Measurements from ENCODE around the gene RIMKLA. TPM values are rescaled to one million over a fixed set of nuclear protein-coding genes. Genes with fewer than 3 reads are reported as not detected.

RIMKLA gene
- total and polyA plus RNA-seq, 2 of the 13 experiments (the other 11 are each of a cell fraction or from before 2014, with no cell fraction given): 2.5 to 3.8 TPM

DNA sequence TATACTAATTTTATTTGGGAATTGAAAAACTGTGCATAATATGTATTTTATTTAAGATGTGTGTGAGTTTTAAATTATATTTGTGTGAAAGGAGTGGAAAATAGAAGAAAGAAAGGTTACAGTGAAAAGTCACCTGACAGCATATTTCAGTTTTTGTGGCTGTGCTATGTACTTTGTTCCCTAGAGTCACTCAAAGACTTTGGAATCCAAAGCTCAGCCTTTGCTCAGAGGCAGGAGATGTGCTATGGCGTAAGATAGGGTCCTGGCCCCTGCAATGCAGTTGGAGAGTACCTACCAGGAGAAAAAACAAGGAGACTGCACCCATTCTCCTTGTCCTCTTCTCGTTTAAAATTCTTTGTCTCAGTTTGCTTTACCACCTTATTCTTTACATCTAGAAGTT, 85.4 kb downstream of the RIMKLA start (continued):
- TF ChIP-seq ZNF549 (CRISPR knock-in tag; IDR thresholded peaks at IDR 0.05) (no peak), ZNF749 (CRISPR knock-in tag; IDR thresholded peaks at IDR 0.05; ENCODE audit: borderline replicate concordance) (no peak), HMGA1 (CRISPR knock-in tag; conservative IDR thresholded peaks at IDR 0.05) (no peak), HDAC1 (CRISPR knock-in tag; IDR thresholded peaks at IDR 0.05) (no peak), SRF (IDR thresholded peaks at IDR 0.05; ENCODE audit: low read depth, low read length) (no peak), ZNF83 (CRISPR knock-in tag; IDR thresholded peaks at IDR 0.05; ENCODE audit: borderline replicate concordance) (no peak), CEBPB (IDR thresholded peaks at IDR 0.05; ENCODE audit: borderline replicate concordance, low read depth, low read length) (peak; percentile 75; the same call in 1 of the 2 replicates), HNF4G (IDR thresholded peaks at IDR 0.05; ENCODE audit: borderline replicate concordance, low read depth, low read length) (peak; percentile 84), HNF4G (CRISPR knock-in tag; IDR thresholded peaks at IDR 0.05; ENCODE audit: borderline replicate concordance, low read depth) (no peak), BHLHE40 (IDR thresholded peaks at IDR 0.05; ENCODE audit: low read length) (no peak), ZNF737 (CRISPR knock-in tag; IDR thresholded peaks at IDR 0.05; ENCODE audit: borderline replicate concordance) (no peak), KDM2A (CRISPR knock-in tag; IDR thresholded peaks at IDR 0.05; ENCODE audit: borderline replicate concordance, low read depth) (no peak), ISX (CRISPR knock-in tag; conservative IDR thresholded peaks at IDR 0.05) (no peak), ZNF761 (CRISPR knock-in tag; conservative IDR thresholded peaks at IDR 0.05) (no peak), THAP11 (CRISPR knock-in tag; IDR thresholded peaks at IDR 0.05) (peak; percentile 24; the same call in 1 of the 2 replicates)
- TF ChIP-seq, protein P1, sequence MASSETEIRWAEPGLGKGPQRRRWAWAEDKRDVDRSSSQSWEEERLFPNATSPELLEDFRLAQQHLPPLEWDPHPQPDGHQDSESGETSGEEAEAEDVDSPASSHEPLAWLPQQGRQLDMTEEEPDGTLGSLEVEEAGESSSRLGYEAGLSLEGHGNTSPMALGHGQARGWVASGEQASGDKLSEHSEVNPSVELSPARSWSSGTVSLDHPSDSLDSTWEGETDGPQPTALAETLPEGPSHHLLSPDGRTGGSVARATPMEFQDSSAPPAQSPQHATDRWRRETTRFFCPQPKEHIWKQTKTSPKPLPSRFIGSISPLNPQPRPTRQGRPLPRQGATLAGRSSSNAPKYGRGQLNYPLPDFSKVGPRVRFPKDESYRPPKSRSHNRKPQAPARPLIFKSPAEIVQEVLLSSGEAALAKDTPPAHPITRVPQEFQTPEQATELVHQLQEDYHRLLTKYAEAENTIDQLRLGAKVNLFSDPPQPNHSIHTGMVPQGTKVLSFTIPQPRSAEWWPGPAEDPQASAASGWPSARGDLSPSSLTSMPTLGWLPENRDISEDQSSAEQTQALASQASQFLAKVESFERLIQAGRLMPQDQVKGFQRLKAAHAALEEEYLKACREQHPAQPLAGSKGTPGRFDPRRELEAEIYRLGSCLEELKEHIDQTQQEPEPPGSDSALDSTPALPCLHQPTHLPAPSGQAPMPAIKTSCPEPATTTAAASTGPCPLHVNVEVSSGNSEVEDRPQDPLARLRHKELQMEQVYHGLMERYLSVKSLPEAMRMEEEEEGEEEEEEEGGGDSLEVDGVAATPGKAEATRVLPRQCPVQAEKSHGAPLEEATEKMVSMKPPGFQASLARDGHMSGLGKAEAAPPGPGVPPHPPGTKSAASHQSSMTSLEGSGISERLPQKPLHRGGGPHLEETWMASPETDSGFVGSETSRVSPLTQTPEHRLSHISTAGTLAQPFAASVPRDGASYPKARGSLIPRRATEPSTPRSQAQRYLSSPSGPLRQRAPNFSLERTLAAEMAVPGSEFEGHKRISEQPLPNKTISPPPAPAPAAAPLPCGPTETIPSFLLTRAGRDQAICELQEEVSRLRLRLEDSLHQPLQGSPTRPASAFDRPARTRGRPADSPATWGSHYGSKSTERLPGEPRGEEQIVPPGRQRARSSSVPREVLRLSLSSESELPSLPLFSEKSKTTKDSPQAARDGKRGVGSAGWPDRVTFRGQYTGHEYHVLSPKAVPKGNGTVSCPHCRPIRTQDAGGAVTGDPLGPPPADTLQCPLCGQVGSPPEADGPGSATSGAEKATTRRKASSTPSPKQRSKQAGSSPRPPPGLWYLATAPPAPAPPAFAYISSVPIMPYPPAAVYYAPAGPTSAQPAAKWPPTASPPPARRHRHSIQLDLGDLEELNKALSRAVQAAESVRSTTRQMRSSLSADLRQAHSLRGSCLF (CRISPR knock-in tag; IDR thresholded peaks at IDR 0.05; ENCODE audit: borderline replicate concordance): no peak
- TF ChIP-seq, protein P2, sequence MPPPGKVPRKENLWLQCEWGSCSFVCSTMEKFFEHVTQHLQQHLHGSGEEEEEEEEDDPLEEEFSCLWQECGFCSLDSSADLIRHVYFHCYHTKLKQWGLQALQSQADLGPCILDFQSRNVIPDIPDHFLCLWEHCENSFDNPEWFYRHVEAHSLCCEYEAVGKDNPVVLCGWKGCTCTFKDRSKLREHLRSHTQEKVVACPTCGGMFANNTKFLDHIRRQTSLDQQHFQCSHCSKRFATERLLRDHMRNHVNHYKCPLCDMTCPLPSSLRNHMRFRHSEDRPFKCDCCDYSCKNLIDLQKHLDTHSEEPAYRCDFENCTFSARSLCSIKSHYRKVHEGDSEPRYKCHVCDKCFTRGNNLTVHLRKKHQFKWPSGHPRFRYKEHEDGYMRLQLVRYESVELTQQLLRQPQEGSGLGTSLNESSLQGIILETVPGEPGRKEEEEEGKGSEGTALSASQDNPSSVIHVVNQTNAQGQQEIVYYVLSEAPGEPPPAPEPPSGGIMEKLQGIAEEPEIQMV (CRISPR knock-in tag; IDR thresholded peaks at IDR 0.05; ENCODE audit: low read depth): no peak
- TF ChIP-seq, protein P3, sequence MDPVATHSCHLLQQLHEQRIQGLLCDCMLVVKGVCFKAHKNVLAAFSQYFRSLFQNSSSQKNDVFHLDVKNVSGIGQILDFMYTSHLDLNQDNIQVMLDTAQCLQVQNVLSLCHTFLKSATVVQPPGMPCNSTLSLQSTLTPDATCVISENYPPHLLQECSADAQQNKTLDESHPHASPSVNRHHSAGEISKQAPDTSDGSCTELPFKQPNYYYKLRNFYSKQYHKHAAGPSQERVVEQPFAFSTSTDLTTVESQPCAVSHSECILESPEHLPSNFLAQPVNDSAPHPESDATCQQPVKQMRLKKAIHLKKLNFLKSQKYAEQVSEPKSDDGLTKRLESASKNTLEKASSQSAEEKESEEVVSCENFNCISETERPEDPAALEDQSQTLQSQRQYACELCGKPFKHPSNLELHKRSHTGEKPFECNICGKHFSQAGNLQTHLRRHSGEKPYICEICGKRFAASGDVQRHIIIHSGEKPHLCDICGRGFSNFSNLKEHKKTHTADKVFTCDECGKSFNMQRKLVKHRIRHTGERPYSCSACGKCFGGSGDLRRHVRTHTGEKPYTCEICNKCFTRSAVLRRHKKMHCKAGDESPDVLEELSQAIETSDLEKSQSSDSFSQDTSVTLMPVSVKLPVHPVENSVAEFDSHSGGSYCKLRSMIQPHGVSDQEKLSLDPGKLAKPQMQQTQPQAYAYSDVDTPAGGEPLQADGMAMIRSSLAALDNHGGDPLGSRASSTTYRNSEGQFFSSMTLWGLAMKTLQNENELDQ (CRISPR knock-in tag; IDR thresholded peaks at IDR 0.05; ENCODE audit: borderline replicate concordance): no peak

Data from HepG2 (cell line).